Activated CD8-positive, alpha-beta T cell treated with anti-CD3 and anti-CD28 coated beads, Interleukin-2, amount 10 ng/mL, durations not matched to agents 7 days and 5 days (primary cell): ENCODE results near the gene CDCA4. TPM values are rescaled to one million over a fixed set of nuclear protein-coding genes. Genes with fewer than 3 reads are reported as not detected.

Source experiments
- ATAC-seq: fragments of 150-1000 bp; cut with Tn5 transposase; one replicate; pipeline ENCODE4 v1.10.0; 2021; ENCODE audit warnings: moderate library complexity
- CTCF ChIA-PET: fragments of 350-600 bp; sonication (Branson Sonifier 250); formaldehyde crosslinking; loops from one replicate; lab custom pipeline; 2021; ENCODE audit warnings: antibody characterized with exemption; lab: Charles Lee
- POLR2A ChIA-PET: fragments of 350-600 bp; sonication (Branson Sonifier 250); formaldehyde crosslinking; loops from one replicate; lab custom pipeline; 2021; ENCODE audit warnings: antibody characterized with exemption; lab: Charles Lee
- DNase-seq: peaks from one replicate; pipeline ENCODE4 v3.0.0-alpha.2; 2020
- H3K27ac Mint-ChIP-seq: one replicate; pipeline ENCODE4 v1.8.0; 2021; ENCODE audit warnings: mild to moderate bottlenecking, mixed read lengths
- H3K27me3 Mint-ChIP-seq: one replicate; pipeline ENCODE4 v1.8.0; 2021; ENCODE audit warnings: low read depth, mixed read lengths
- H3K36me3 Mint-ChIP-seq: one replicate; pipeline ENCODE4 v1.8.0; 2021; ENCODE audit warnings: low read depth, mixed read lengths
- H3K4me1 Mint-ChIP-seq: one replicate; pipeline ENCODE4 v1.8.0; 2021; ENCODE audit warnings: low read depth, mixed read lengths
- H3K4me3 Mint-ChIP-seq: one replicate; pipeline ENCODE4 v1.8.0; 2021; ENCODE audit warnings: mild to moderate bottlenecking, mixed read lengths
- H3K9me3 Mint-ChIP-seq: one replicate; pipeline ENCODE4 v1.8.0; 2022; ENCODE audit warnings: mixed read lengths; ENCODE audit not compliant: insufficient read depth
- total RNA-seq, 2 experiments: library from RNA; stranded (reverse); gene quantifications; one replicate each; pipeline ENCODE4 v1.2.3, GENCODE V29; 2021

Gene CDCA4
- total RNA-seq, 2 experiments from 2014 or later = 59.9 to 62.3 TPM

GRCh38 chr14:105012171-105012985 lies 8.5 kb downstream of the CDCA4 start:
- CTCF ChIA-PET = interaction anchor here (1.5 kb wide), 1 partner anchor 13 kb away, joined by 3 read pairs; no protein-coding TSS in a partner anchor
- no peak for ATAC-seq
- POLR2A ChIA-PET = interaction anchor here (1.0 kb wide), 1 partner anchor 13 kb away, joined by 3 read pairs; no protein-coding TSS in a partner anchor
- no peaks in the 10 kb centered on the region for H3K27me3 Mint-ChIP-seq
- no peak overlapping the region for H3K4me3 Mint-ChIP-seq
- no peak overlapping the region for H3K27ac Mint-ChIP-seq
- no peaks in the 10 kb centered on the region for H3K9me3 Mint-ChIP-seq
- H3K36me3 Mint-ChIP-seq = peaks cover 51% of the 10 kb centered on the region
- DNase-seq = no peak
- H3K4me1 Mint-ChIP-seq = peaks cover 42% of the 10 kb centered on the region

GRCh38 chr14:105011312-105011990 lies 9.4 kb downstream of the CDCA4 start:
- peaks cover 34% of the 10 kb centered on the region for H3K4me1 Mint-ChIP-seq
- H3K36me3 Mint-ChIP-seq = peaks cover 52% of the 10 kb centered on the region
- ChIA-PET POLR2A (interaction anchor here (1.0 to 1.4 kb wide), 2 partner anchors 10 to 12 kb away, joined by 3 read pairs; partner anchors contain the start of gene CDCA4), CTCF (interaction anchor here (1.5 kb wide), 1 partner anchor 13 kb away, joined by 3 read pairs; no protein-coding TSS in a partner anchor)
- ATAC-seq (no peak), DNase-seq (no peak)
- no peak overlapping the region for H3K4me3 Mint-ChIP-seq
- H3K9me3 Mint-ChIP-seq = no peaks in the 10 kb centered on the region
- no peak overlapping the region for H3K27ac Mint-ChIP-seq
- no peaks in the 10 kb centered on the region for H3K27me3 Mint-ChIP-seq

DNA sequence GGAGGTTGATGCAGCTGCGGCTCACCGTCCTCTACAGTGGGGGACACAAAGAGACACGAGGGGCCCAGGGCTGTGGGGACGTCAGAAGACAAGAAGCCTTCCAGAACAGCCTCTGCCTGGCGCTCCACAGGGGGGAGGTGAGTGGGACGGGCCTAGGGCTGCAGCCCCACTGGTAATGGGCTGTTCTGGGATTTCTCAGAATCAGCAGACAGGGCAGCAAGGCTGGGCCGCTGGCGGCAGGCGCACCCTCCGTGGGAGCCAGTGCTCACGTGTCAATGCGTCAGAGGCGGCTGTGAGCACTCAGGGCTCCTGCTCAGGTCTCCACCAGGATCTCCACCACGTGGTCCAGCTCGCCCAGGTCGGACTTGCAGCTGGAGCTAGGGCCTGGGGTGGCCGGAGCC lies 10.0 kb downstream of the CDCA4 start:
- no peak overlapping the region for H3K4me3 Mint-ChIP-seq
- CTCF ChIA-PET = no interaction called here
- H3K9me3 Mint-ChIP-seq = no peaks in the 10 kb centered on the region
- H3K4me1 Mint-ChIP-seq = peaks cover 29% of the 10 kb centered on the region
- DNase-seq = no peak
- POLR2A ChIA-PET = interaction anchor here (1.4 kb wide), 1 partner anchor 10 kb away, joined by 3 read pairs; the partner anchor contains the start of gene CDCA4
- ATAC-seq = no peak
- no peaks in the 10 kb centered on the region for H3K27me3 Mint-ChIP-seq
- no peak overlapping the region for H3K27ac Mint-ChIP-seq
- H3K36me3 Mint-ChIP-seq = peaks cover 49% of the 10 kb centered on the region

GRCh38 chr14:105010106-105010505 lies 10.8 kb downstream of the CDCA4 start:
- peaks cover 44% of the 10 kb centered on the region for H3K36me3 Mint-ChIP-seq
- CTCF ChIA-PET = no interaction called here
- no peaks in the 10 kb centered on the region for H3K27me3 Mint-ChIP-seq
- ATAC-seq = no peak
- DNase-seq = no peak
- H3K4me3 Mint-ChIP-seq = no peak overlapping the region
- H3K9me3 Mint-ChIP-seq = no peaks in the 10 kb centered on the region
- H3K4me1 Mint-ChIP-seq = peaks cover 21% of the 10 kb centered on the region
- H3K27ac Mint-ChIP-seq = no peak overlapping the region
- POLR2A ChIA-PET = interaction anchor here (1.4 kb wide), 1 partner anchor 11 kb away, joined by 3 read pairs; the partner anchor contains the start of gene CDCA4

GRCh38 chr14:105007593-105008264 lies 13.2 kb downstream of the CDCA4 start:
- Mint-ChIP-seq H3K27me3 (no peaks in the 10 kb centered on the region), H3K4me1 (peaks cover 6% of the 10 kb centered on the region), H3K36me3 (peaks cover 36% of the 10 kb centered on the region), H3K9me3 (no peaks in the 10 kb centered on the region), H3K27ac (no peak overlapping the region), H3K4me3 (no peak overlapping the region)
- POLR2A ChIA-PET = no interaction called here
- ATAC-seq = no peak
- CTCF ChIA-PET = no interaction called here
- DNase-seq = no peak

DNA sequence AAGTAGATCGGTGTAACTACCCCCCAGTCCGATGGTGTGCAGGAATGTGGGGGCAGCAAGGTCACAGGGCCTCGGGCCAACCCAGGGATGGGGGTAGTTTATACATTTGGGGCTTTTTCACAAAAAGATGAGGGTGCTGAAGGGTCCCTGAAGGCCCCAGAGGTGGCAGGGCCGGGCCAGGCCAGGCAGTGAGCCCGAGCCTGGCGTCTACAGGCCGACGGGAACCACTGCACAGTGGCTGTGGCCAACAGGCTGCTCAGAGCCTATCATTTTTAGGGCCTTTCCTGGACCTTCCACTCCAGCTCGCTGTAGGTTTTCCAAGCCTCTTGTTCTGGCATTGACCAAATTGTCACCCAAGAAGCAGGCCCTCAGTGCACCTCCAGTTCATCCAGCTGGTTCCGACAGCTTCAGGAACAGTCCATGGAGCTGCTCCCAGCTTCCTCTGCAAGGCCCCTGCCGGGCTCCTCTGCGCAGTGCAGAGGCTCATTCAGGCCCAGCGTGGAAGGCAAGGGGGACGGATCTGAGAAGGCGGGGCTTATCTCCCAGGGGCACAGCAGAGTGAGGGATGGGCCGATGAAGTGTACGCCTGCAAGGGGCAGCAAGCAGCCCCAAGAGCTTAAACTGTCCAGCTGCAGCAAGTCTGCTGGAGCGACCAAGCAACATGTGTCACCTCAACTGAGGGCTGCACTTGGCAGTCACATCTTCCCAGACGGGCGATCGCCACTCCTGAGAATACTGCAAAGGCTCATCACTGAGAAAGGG lies 13.9 kb downstream of the CDCA4 start:
- Mint-ChIP-seq H3K4me3 (no peak overlapping the region), H3K27ac (no peak overlapping the region), H3K9me3 (no peaks in the 10 kb centered on the region), H3K4me1 (no peaks in the 10 kb centered on the region), H3K36me3 (peaks cover 31% of the 10 kb centered on the region), H3K27me3 (no peaks in the 10 kb centered on the region)
- DNase-seq = no peak
- POLR2A ChIA-PET = no interaction called here
- CTCF ChIA-PET = no interaction called here
- no peak for ATAC-seq

DNA sequence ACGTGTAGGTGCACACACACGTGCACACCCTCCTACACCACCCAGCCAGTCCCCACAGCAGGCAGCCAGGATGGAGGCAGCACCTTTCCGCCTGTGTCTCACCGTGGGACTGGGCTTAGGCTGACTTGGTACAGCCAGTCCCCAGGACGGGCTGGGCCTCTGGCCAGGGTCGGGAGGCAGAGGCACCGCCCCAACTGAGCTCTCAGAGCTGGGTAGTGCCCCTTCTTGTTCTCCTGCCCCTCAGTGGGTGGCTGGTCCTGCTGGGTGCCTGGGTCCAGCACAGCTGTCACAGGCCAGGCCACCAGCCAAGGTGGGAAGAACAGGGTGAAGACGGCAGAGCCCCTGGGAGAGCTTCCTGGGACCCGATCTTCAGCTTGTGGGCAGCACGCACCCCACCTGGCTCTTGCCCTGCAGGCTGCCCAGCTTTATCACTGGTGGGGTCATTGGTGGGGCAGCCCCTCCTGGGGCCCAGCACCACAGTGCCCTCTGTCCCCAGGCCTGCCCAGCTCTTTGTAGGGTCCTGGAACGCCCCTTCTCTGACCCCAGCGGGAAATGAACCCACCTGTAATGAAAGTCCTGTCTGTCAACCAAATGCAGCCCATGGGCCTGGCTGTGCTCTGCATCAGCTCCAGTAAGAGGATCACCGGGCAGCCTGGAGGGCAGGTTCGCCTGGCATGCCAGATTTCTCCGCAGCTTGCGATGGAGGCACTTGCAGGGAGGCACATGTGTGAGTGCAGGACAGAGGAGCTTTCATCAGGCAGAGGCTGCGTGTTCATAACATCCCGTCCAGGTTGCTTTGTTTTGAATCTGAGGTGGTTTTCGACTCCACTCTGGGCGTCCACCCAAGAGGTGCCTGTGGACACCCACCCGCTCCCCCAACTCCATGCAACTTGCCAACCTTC lies 14.7 kb downstream of the CDCA4 start:
- Mint-ChIP-seq H3K4me3 (no peak overlapping the region), H3K27ac (no peak overlapping the region), H3K4me1 (no peaks in the 10 kb centered on the region), H3K27me3 (no peaks in the 10 kb centered on the region), H3K9me3 (no peaks in the 10 kb centered on the region), H3K36me3 (peaks cover 26% of the 10 kb centered on the region)
- ATAC-seq (peak; percentile 23), DNase-seq (no peak)
- CTCF ChIA-PET = no interaction called here
- POLR2A ChIA-PET = interaction anchor here (0.6 to 0.9 kb wide), 3 partner anchors 9 to 36 kb away, joined by 3 read pairs; no protein-coding TSS in a partner anchor

DNA sequence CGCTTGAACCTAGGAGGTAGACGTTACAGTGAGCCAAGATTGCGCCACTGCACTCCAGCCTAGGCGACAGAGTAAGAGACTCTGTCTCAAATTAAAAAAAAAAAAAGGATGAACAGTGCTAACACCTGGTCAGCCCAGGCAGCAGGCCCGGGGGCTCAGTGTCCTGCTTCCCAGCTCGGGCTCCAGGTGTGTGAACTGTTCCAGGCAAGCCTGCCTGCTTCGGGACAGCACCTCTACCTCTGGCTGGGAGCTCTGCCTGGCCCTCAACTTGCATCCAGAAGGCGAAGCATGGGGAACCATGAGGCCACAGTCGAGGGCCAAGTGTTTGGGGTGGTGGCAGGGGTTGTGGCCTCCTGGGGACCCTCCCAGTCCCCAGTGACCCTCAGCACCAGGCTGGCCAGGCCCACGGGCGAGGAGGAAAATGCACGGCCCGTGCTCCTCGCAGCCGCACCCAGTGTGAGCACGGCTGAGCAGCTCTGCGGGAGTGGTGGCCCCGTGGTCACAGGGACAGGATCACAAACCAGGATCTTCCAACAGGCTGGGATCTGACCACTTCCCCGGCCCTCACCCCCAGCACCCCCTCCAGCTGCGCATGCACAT lies 15.5 kb downstream of the CDCA4 start:
- Mint-ChIP-seq H3K27ac (no peak overlapping the region), H3K9me3 (no peaks in the 10 kb centered on the region), H3K4me3 (no peak overlapping the region), H3K36me3 (peaks cover 27% of the 10 kb centered on the region), H3K27me3 (no peaks in the 10 kb centered on the region), H3K4me1 (no peaks in the 10 kb centered on the region)
- ChIA-PET CTCF (no interaction called here), POLR2A (interaction anchor here (0.6 to 0.9 kb wide), 2 partner anchors 9 to 37 kb away, joined by 3 read pairs; no protein-coding TSS in a partner anchor)
- no peak for DNase-seq
- ATAC-seq = peak; percentile 18

DNA sequence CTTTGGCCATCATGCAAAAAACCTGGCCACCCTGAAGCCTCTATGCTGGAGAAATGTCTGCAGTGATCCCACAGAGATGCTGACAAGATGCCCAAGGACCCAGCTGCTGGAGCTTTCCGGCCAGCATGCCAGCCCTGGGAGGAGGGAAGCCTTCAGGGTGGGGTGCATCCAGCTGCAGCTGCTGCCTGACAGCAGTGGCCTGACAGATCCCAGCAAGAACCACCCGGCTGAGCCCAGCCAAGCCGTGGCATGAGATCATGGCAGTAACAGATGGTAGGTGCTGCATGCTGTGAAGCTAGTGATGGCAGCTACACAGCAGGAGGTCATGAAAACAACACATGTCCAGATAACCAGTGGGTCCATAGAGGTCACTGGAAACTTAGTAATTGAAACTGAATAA lies 21.5 kb downstream of the CDCA4 start:
- Mint-ChIP-seq H3K27ac (no peak overlapping the region), H3K4me1 (no peaks in the 10 kb centered on the region), H3K27me3 (no peaks in the 10 kb centered on the region), H3K9me3 (no peaks in the 10 kb centered on the region), H3K36me3 (peaks cover 14% of the 10 kb centered on the region), H3K4me3 (no peak overlapping the region)
- POLR2A ChIA-PET = interaction anchor here (1.0 to 2.0 kb wide), 2 partner anchors 13 to 21 kb away, joined by 3 to 6 read pairs; partner anchors contain the start of gene CDCA4
- no peak for ATAC-seq
- DNase-seq = no peak
- CTCF ChIA-PET = no interaction called here

DNA sequence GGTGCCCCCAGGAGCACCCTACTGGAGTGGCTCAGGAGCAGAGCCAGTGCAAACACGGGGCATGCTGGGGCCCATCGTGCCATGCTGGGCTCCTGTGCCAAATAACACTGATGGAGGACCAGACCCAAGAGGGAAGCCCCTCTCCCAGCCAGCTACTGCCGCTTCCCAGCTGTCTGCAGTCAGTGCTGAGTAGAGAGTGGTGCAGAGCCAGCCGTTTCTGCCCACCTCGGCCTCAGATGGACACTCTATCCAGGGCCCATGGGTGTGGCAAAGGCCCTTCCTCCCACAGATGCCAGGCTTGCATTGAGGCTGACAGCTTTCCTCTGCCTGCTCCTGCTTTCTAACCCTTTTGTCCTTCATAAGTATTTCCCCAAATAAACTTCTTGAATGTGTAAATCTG lies 22.1 kb downstream of the CDCA4 start:
- no peaks in the 10 kb centered on the region for H3K27me3 Mint-ChIP-seq
- ChIA-PET POLR2A (interaction anchor here (1.0 to 2.0 kb wide), 2 partner anchors 13 to 22 kb away, joined by 3 to 6 read pairs; partner anchors contain the start of gene CDCA4), CTCF (no interaction called here)
- ATAC-seq (no peak), DNase-seq (no peak)
- H3K4me1 Mint-ChIP-seq = no peaks in the 10 kb centered on the region
- H3K36me3 Mint-ChIP-seq = peaks cover 14% of the 10 kb centered on the region
- no peak overlapping the region for H3K27ac Mint-ChIP-seq
- no peak overlapping the region for H3K4me3 Mint-ChIP-seq
- no peaks in the 10 kb centered on the region for H3K9me3 Mint-ChIP-seq
